ENCODE data around the gene CCDC192. TPM values are rescaled to one million over a fixed set of nuclear protein-coding genes. Genes with fewer than 3 reads are reported as not detected.

Gene CCDC192
- total and polyA plus RNA-seq, 10 of the 15 experiments (the other 5 are each of a cell fraction or from before 2014, with no cell fraction given): 0.20 to 0.79 (median 0.32) TPM; not detected in 4

GRCh38 chr5:127919006-127919796, 216.0 kb downstream of the CCDC192 start (continued):
- no peak for TF ChIP-seq CUX1 (IDR thresholded peaks at IDR 0.05; ENCODE audit: insufficient replicate concordance, low read depth, low read length)
- no peak for TF ChIP-seq YY1 (IDR thresholded peaks at IDR 0.05; ENCODE audit: low read depth, low read length)
- no peak for TF ChIP-seq GABPA (IDR thresholded peaks at IDR 0.05; ENCODE audit: low read depth)
- TF ChIP-seq RAD51 (IDR thresholded peaks at IDR 0.05): no peak
- no peak for TF ChIP-seq CHD1 (IDR thresholded peaks at IDR 0.05; ENCODE audit: low read depth, low read length)
- TF ChIP-seq E2F8 (IDR thresholded peaks at IDR 0.05; ENCODE audit: low read depth, partially characterized antibody): no peak
- no peak for TF ChIP-seq ATF2 (IDR thresholded peaks at IDR 0.05; ENCODE audit: low read length)
- TF ChIP-seq TCF3 (IDR thresholded peaks at IDR 0.05; ENCODE audit: borderline replicate concordance, insufficient read depth, low read depth, low read length): no peak
- TF ChIP-seq EED (IDR thresholded peaks at IDR 0.05; ENCODE audit: low read depth): no peak
- TF ChIP-seq SMARCA5 (IDR thresholded peaks at IDR 0.05): no peak
- no peak for TF ChIP-seq NFYA (IDR thresholded peaks at IDR 0.05; ENCODE audit: borderline replicate concordance, low read depth, low read length)
- no peak for TF ChIP-seq KAT2A (conservative IDR thresholded peaks at IDR 0.05; ENCODE audit: control insufficient read depth, low read depth, low read length)

Measured in GM12878 (cell line).